ENCODE data around the gene RUNDC1.

The RUNDC1 gene

DNA sequence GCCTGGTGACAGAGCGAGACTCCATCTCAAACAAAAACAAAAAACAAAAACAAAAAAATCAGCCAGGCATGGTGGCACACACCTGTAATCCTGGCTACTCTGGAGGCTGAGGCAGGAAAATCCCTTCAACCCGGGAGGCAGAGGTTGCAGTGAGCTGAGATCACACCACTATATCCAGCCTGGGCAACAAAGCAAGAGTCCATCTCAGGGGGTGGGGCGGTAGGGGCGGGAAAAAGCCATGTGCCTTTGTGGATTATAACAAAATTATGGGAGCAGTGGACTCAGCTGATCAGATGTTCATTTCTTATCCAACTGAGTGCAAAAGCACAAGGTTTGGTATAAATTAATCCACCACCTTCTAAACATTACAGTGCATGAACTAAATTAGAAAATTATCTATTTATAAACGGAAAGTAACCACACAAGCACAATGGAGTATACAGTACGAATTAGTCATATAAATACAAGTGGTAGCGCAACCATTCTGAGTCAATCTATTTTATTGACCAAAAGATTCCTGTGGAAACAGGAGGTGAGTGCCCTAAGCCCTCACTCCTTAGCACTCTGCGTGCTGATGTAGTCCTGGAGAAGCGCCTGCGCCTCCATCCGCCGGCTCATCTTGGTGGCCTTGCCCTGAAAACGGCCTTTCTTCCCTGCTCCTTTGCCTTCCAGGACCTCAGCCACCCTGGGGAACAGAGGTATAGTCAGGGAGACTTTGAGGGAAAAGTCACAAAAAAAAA lies 30.2 kb upstream of the RUNDC1 start:
- peaks cover 34% of the 10 kb centered on the region for H3K4me1 ChIP-seq (ENCODE audit: low read depth, poor library complexity, severe bottlenecking)
- no peak overlapping the region for H3K4me2 ChIP-seq
- no peaks in the 10 kb centered on the region for H3K79me2 ChIP-seq (ENCODE audit: insufficient read depth, low read depth)
- H3K9ac ChIP-seq, result no peak overlapping the region
- no peak overlapping the region for H2AFZ ChIP-seq (ENCODE audit: low read depth)
- TF ChIP-seq CTCF (conservative IDR thresholded peaks at IDR 0.05; ENCODE audit: low read depth, low read length), result no peak
- H3K27ac ChIP-seq, result no peak overlapping the region
- no peaks in the 10 kb centered on the region for H4K20me1 ChIP-seq (ENCODE audit: insufficient read depth)
- H3K36me3 ChIP-seq (ENCODE audit: insufficient read depth), result peaks cover 4% of the 10 kb centered on the region; the same call in 1 of the 2 replicates
- no peaks in the 10 kb centered on the region for H3K27me3 ChIP-seq (ENCODE audit: insufficient read depth, low read depth)
- no peak overlapping the region for H3K4me3 ChIP-seq (IDR thresholded peaks at IDR 0.05; ENCODE audit: insufficient read depth, low read depth, low read length)

DNA sequence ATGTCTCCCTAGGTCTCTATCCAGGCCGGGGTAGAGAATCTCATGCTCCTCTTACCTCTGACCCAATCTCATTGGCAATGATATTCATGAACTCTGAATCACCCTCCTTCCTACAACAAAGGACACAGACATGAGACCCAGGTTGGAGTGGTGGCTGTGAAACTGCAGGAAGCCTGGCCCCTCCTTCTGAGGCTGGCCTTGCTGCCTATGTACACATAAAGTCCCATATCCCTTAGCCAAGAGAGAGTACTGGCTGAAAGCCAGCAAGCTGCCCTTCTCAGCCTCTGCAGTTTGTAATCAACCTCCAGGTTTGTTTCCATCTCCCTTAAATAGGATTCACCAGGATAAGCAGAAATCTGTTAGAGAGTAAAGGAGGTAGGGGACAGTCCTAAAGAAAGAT lies 26.7 kb upstream of the RUNDC1 start:
- H3K79me2 ChIP-seq (ENCODE audit: insufficient read depth, low read depth), result no peaks in the 10 kb centered on the region
- H2AFZ ChIP-seq (ENCODE audit: low read depth), result no peak overlapping the region
- no peak overlapping the region for H3K4me2 ChIP-seq
- no peak for TF ChIP-seq CTCF (conservative IDR thresholded peaks at IDR 0.05; ENCODE audit: low read depth, low read length)
- no peak overlapping the region for H3K27ac ChIP-seq
- H3K4me1 ChIP-seq (ENCODE audit: low read depth, poor library complexity, severe bottlenecking), result peaks cover 34% of the 10 kb centered on the region
- H4K20me1 ChIP-seq (ENCODE audit: insufficient read depth), result no peaks in the 10 kb centered on the region
- H3K9ac ChIP-seq, result no peak overlapping the region
- no peaks in the 10 kb centered on the region for H3K27me3 ChIP-seq (ENCODE audit: insufficient read depth, low read depth)
- H3K4me3 ChIP-seq (IDR thresholded peaks at IDR 0.05; ENCODE audit: insufficient read depth, low read depth, low read length), result no peak overlapping the region
- H3K36me3 ChIP-seq (ENCODE audit: insufficient read depth), result peaks cover 8% of the 10 kb centered on the region; the same call in 1 of the 2 replicates

DNA sequence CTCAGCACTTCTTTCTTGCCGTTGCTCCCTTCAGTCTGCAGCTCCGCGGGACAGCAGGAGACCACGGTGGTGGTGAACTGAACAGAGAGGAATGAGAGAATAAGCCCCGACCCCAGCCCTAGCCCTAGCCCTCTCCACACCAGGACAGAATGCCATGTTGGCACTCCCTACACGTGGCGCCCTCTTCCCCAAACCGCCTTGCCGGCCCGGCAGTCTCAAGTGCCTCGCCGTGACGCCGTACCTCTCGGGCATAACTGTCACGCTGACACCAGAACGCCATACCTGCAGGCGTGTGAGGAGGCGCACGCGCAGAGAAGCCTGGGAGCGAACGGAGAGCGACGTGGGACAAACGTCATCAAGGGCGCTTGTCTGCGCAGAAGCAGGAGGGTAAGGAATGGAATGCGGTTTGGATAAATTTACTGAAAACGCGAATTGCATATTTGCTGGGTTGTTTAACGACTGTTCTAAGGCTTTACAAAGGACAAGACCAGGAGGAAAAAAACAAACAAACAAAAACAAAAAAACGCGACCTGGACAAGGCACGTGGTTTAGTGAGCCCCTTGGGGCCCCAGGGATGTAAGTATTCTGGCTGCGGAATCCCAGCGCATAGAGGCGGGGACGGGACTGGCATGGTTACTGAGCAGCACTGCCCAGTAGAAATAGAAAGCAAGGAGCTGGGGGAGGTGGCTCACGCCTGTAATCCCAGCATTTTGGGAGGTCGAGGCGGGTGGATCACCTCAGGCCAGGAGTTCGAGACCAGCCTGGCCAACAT lies 16.0 kb upstream of the RUNDC1 start, which contains the start of gene AARSD1:
TSS of gene AARSD1 (minus strand) at position 294 of the 772 bp plus-strand sequence. CDS start at position 280, 14 bp downstream.
- H3K36me3 ChIP-seq (ENCODE audit: insufficient read depth), result peaks cover 15% of the 10 kb centered on the region; the same call in 1 of the 2 replicates
- no peak for TF ChIP-seq CTCF (conservative IDR thresholded peaks at IDR 0.05; ENCODE audit: low read depth, low read length)

DNA sequence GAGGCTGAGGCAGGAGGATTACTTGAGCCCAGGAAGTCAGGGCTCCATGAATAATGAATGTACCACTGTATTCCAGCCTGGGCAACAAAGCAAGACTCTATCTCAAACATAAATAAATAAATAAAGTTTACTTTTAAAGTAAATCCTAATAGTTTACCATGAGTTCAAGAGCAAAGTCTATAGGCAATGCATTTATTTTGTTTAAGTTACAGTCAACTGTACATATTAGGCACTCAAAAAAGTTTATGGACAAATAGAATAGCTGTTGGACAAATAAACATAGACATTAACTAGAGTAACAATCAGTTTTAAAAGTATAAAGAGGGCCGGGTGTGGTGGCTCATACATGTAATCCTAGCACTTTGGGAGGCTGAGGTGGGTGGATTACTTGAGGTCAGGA lies 12.4 kb upstream of the RUNDC1 start:
- TF ChIP-seq CTCF (conservative IDR thresholded peaks at IDR 0.05; ENCODE audit: low read depth, low read length), result no peak
- Histone ChIP-seq H3K79me2 (ENCODE audit: insufficient read depth, low read depth) (peaks cover 13% of the 10 kb centered on the region), H3K4me3 (IDR thresholded peaks at IDR 0.05; ENCODE audit: insufficient read depth, low read depth, low read length) (no peak overlapping the region), H3K4me1 (ENCODE audit: low read depth, poor library complexity, severe bottlenecking) (peaks cover 39% of the 10 kb centered on the region), H4K20me1 (ENCODE audit: insufficient read depth) (no peaks in the 10 kb centered on the region), H3K27me3 (ENCODE audit: insufficient read depth, low read depth) (no peaks in the 10 kb centered on the region), H3K27ac (peak overlapping the region; percentile 64; the same call in 1 of the 2 replicates), H2AFZ (ENCODE audit: low read depth) (no peak overlapping the region), H3K9ac (no peak overlapping the region), H3K36me3 (ENCODE audit: insufficient read depth) (no peaks in the 10 kb centered on the region), H3K4me2 (no peak overlapping the region; the same call in 1 of the 2 replicates)

More for the DNA sequence above, 16.0 kb upstream of the RUNDC1 start, which contains the start of gene AARSD1:
- no peak within 1 kb of the TSS for H3K4me3 ChIP-seq (IDR thresholded peaks at IDR 0.05; ENCODE audit: insufficient read depth, low read depth, low read length)
- peak within 1 kb of the TSS; percentile 97 for H3K4me2 ChIP-seq
- no peaks in the 10 kb centered on the region for H4K20me1 ChIP-seq (ENCODE audit: insufficient read depth)
- peak within 1 kb of the TSS; percentile 68 for H3K9ac ChIP-seq
- H2AFZ ChIP-seq (ENCODE audit: low read depth), result peak within 1 kb of the TSS; percentile 83
- peak within 1 kb of the TSS; percentile 60 for H3K27ac ChIP-seq
- peaks cover 35% of the 10 kb centered on the region for H3K4me1 ChIP-seq (ENCODE audit: low read depth, poor library complexity, severe bottlenecking)
- H3K79me2 ChIP-seq (ENCODE audit: insufficient read depth, low read depth), result peaks cover 22% of the 10 kb centered on the region
- H3K27me3 ChIP-seq (ENCODE audit: insufficient read depth, low read depth), result no peaks in the 10 kb centered on the region
